SK-N-SH treated with all-trans-retinoic acid at 6 μM for 48 hours (cell line): Measurements from ENCODE around the gene AFAP1.

Experiments used
- ATAC-seq: fragments of 200-7000 bp; cut with Tn5 transposase; 3 replicates; pipeline ENCODE4 v1.9.1; 2020; ENCODE audit warnings: mild to moderate bottlenecking, moderate library complexity
- ARNTL ChIP-seq: fragments of 450-650 bp; formaldehyde crosslinking; IDR thresholded peaks from 2 replicates; pipeline ENCODE4 v1.5.0; 2020; ENCODE audit warnings: low read depth, mild to moderate bottlenecking, moderate library complexity, borderline replicate concordance
- BACH2 ChIP-seq: fragments of 250-450 bp; sonication (Bioruptor Pico); IDR thresholded peaks from 2 replicates; pipeline ENCODE4 v1.9.0; 2021; ENCODE audit warnings: mild to moderate bottlenecking, borderline replicate concordance
- CSDC2 ChIP-seq: fragments of 250-450 bp; sonication (Bioruptor Pico); IDR thresholded peaks from 2 replicates; pipeline ENCODE4 v1.5.0; 2020; ENCODE audit warnings: mild to moderate bottlenecking, moderate library complexity
- CSRNP3 ChIP-seq: fragments of 250-450 bp; sonication (Bioruptor Pico); IDR thresholded peaks from 2 replicates; pipeline ENCODE4 v1.5.1; 2021; ENCODE audit warnings: mild to moderate bottlenecking, moderate library complexity
- ESRRG ChIP-seq: fragments of 250-450 bp; sonication (Bioruptor Pico); IDR thresholded peaks from 2 replicates; pipeline ENCODE4 v1.6.1; 2021; ENCODE audit warnings: mild to moderate bottlenecking
- GLIS3 ChIP-seq: fragments of 250-450 bp; sonication (Bioruptor Pico); IDR thresholded peaks from 2 replicates; pipeline ENCODE4 v1.5.0; 2020; ENCODE audit warnings: mild to moderate bottlenecking, moderate library complexity
- ISL1 ChIP-seq: fragments of 250-450 bp; sonication (Bioruptor Pico); IDR thresholded peaks from 2 replicates; pipeline ENCODE4 v2.1.2; 2022; ENCODE audit warnings: mild to moderate bottlenecking, moderate library complexity
- OSR1 ChIP-seq: fragments of 250-450 bp; sonication (Bioruptor Pico); IDR thresholded peaks from 2 replicates; pipeline ENCODE4 v1.8.0; 2022; ENCODE audit warnings: moderate library complexity, mild to moderate bottlenecking, inconsistent platforms
- PATZ1 ChIP-seq: fragments of 250-450 bp; sonication (Bioruptor Pico); IDR thresholded peaks from 2 replicates; pipeline ENCODE4 v1.8.0; 2020; ENCODE audit warnings: mild to moderate bottlenecking, moderate library complexity, borderline replicate concordance
- POU6F1 ChIP-seq: fragments of 250-450 bp; sonication (Bioruptor Pico); IDR thresholded peaks from 2 replicates; pipeline ENCODE4 v1.8.0; 2021; ENCODE audit warnings: low read depth, mild to moderate bottlenecking, moderate library complexity, borderline replicate concordance
- PPARA ChIP-seq: fragments of 250-450 bp; sonication (Bioruptor Pico); IDR thresholded peaks from 2 replicates; pipeline ENCODE4 v1.5.0; 2020; ENCODE audit warnings: mild to moderate bottlenecking, borderline replicate concordance
- RARB ChIP-seq: fragments of 250-450 bp; sonication (Bioruptor Pico); IDR thresholded peaks from 2 replicates; pipeline ENCODE4 v1.8.0; 2021; ENCODE audit warnings: mild to moderate bottlenecking, moderate library complexity
- SNAI2 ChIP-seq: fragments of 250-450 bp; sonication (Bioruptor Pico); IDR thresholded peaks from 2 replicates; pipeline ENCODE4 v1.5.0; 2020; ENCODE audit warnings: mild to moderate bottlenecking, moderate library complexity
- TCF4 ChIP-seq: fragments of 250-450 bp; sonication (Bioruptor Pico); IDR thresholded peaks from 2 replicates; pipeline ENCODE4 v1.8.0; 2021; ENCODE audit warnings: mild to moderate bottlenecking, moderate library complexity, borderline replicate concordance
- TOX ChIP-seq: fragments of 250-450 bp; sonication (Bioruptor Pico); IDR thresholded peaks from 2 replicates; pipeline ENCODE4 v1.8.0; 2021; ENCODE audit warnings: mild to moderate bottlenecking, moderate library complexity, borderline replicate concordance
- ZC3H10 ChIP-seq: fragments of 250-450 bp; sonication (Bioruptor Pico); IDR thresholded peaks from 2 replicates; pipeline ENCODE4 v1.5.1; 2021; ENCODE audit warnings: mild to moderate bottlenecking, moderate library complexity
- ZFP3 ChIP-seq: fragments of 250-450 bp; sonication (Bioruptor Pico); IDR thresholded peaks from 2 replicates; pipeline ENCODE4 v1.5.0; 2020; ENCODE audit warnings: mild to moderate bottlenecking, moderate library complexity
- ZFP30 ChIP-seq: fragments of 450-650 bp; formaldehyde crosslinking; IDR thresholded peaks from 2 replicates; pipeline ENCODE4 v1.5.0; 2022; ENCODE audit warnings: mild to moderate bottlenecking, moderate library complexity
- ZNF565 ChIP-seq: fragments of 450-650 bp; formaldehyde crosslinking; conservative IDR thresholded peaks from 2 replicates; pipeline ENCODE4 v1.5.0; 2020; ENCODE audit warnings: low read depth, mild to moderate bottlenecking, moderate library complexity
- ZNF70 ChIP-seq: fragments of 450-650 bp; formaldehyde crosslinking; IDR thresholded peaks from 2 replicates; pipeline ENCODE4 v1.5.0; 2020; ENCODE audit warnings: mild to moderate bottlenecking, moderate library complexity
- ZNF8 ChIP-seq: fragments of 450-650 bp; formaldehyde crosslinking; IDR thresholded peaks from 2 replicates; pipeline ENCODE4 v1.5.0; 2020; ENCODE audit warnings: mild to moderate bottlenecking, moderate library complexity
- TF ChIP-seq, protein P1 (sequence below): fragments of 250-450 bp; sonication (Bioruptor Pico); IDR thresholded peaks from 2 replicates; pipeline ENCODE4 v1.5.0; 2020; ENCODE audit warnings: mild to moderate bottlenecking, moderate library complexity

Gene AFAP1

GRCh38 chr4:7857238-7857701 lies 82.4 kb downstream of the AFAP1 start:
- ATAC-seq: peak; percentile 75
- TF ChIP-seq ZFP3 (CRISPR knock-in tag) (0 out of 2 replicates have a peak, but pooled peaks have one; percentile 28), PPARA (no peak), OSR1 (no peak)

DNA sequence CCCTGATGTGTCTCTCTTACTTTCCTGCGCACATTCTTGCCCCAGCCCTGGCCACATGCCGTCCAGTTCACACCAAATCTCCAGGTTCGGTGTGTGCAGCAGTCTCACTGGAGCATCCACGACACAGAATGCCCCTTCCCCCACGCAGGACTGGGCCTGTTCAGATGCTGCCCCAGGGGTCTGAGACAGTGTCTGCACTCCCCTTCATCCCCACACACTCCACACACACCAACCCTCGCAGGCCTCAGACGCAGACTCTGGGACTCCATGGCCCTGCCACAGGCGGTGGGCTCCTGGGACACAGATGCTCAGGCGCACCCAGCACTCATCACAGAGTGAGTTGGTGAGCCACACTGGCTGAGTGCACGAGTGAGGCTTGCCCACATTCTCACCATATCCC lies 83.9 kb downstream of the AFAP1 start:
- no peak for ATAC-seq
- no peak for TF ChIP-seq TCF4
- TF ChIP-seq ESRRG (CRISPR knock-in tag): no peak
- no peak for TF ChIP-seq ZNF70 (CRISPR knock-in tag)
- TF ChIP-seq BACH2: no peak
- no peak for TF ChIP-seq ZFP3 (CRISPR knock-in tag)
- no peak for TF ChIP-seq PPARA
- TF ChIP-seq ZNF565 (CRISPR knock-in tag): no peak
- TF ChIP-seq POU6F1: no peak
- no peak for TF ChIP-seq ZFP30
- TF ChIP-seq TOX (CRISPR knock-in tag): no peak
- TF ChIP-seq ZC3H10 (CRISPR knock-in tag): no peak
- no peak for TF ChIP-seq ARNTL

DNA sequence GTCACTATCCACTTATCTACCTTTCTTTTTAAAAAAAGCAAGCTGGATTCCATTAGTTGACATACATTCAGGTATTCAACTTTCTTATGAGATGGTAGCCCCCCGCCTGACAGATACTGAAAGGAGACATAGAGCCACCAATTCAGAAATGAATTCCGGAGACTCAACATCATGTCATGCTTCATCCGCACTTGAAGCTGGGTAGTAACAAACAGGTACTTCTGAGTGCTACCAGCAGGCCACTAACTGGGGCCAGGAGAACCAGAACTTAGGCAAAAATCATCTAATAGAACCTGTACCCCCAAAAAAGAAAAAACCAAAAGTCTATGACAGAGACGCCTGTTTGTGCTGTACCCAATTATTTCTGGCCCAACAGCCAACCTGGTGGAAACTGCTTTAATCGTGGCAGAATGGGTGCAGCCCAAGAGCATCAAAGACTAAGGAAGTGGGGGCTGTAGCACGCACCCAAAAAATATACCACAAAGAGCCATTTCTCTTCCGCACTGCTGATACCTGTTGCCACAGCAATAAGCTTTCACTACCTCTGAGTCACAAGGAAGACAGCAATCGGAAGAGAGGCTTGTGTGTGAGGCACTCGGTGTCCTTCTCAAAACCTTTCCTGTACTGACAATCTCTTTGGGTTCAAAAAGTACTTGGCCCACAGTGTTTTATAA lies 84.8 kb downstream of the AFAP1 start:
- TF ChIP-seq ZNF70 (CRISPR knock-in tag) (no peak), CSDC2 (CRISPR knock-in tag) (no peak), ZNF565 (CRISPR knock-in tag) (no peak), ARNTL (no peak), TOX (CRISPR knock-in tag) (no peak), OSR1 (no peak), RARB (no peak), BACH2 (no peak), GLIS3 (CRISPR knock-in tag) (no peak), PPARA (no peak), ISL1 (CRISPR knock-in tag) (no peak), SNAI2 (no peak), ZFP3 (CRISPR knock-in tag) (no peak), CSRNP3 (CRISPR knock-in tag) (no peak), ZC3H10 (CRISPR knock-in tag) (no peak), ZFP30 (no peak), PATZ1 (CRISPR knock-in tag) (no peak), ZNF8 (no peak)
- TF ChIP-seq, protein P1, sequence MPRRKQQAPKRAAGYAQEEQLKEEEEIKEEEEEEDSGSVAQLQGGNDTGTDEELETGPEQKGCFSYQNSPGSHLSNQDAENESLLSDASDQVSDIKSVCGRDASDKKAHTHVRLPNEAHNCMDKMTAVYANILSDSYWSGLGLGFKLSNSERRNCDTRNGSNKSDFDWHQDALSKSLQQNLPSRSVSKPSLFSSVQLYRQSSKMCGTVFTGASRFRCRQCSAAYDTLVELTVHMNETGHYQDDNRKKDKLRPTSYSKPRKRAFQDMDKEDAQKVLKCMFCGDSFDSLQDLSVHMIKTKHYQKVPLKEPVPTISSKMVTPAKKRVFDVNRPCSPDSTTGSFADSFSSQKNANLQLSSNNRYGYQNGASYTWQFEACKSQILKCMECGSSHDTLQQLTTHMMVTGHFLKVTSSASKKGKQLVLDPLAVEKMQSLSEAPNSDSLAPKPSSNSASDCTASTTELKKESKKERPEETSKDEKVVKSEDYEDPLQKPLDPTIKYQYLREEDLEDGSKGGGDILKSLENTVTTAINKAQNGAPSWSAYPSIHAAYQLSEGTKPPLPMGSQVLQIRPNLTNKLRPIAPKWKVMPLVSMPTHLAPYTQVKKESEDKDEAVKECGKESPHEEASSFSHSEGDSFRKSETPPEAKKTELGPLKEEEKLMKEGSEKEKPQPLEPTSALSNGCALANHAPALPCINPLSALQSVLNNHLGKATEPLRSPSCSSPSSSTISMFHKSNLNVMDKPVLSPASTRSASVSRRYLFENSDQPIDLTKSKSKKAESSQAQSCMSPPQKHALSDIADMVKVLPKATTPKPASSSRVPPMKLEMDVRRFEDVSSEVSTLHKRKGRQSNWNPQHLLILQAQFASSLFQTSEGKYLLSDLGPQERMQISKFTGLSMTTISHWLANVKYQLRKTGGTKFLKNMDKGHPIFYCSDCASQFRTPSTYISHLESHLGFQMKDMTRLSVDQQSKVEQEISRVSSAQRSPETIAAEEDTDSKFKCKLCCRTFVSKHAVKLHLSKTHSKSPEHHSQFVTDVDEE (CRISPR knock-in tag): no peak
- TF ChIP-seq, all 23 proteins: peak for 0
- no peak for ATAC-seq

DNA sequence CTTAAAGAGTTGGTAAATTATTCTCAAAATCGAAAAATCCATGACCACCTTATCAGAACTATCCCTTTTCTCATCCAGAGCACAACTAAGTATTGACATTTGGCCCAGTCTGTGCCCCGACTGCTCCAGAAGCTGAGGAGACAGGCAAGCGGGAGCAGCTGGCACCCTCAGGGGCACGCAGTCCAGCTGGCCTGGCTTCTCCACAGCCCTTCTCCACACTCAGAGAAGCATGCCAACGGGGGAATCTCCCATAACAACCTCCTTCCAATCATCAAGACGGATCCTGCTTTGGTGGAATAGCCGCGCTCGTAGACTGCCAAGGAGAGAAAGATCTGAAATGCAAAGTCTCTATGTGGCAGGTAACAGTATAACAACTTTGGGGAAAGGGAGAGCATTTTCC lies 85.4 kb downstream of the AFAP1 start:
- no peak for TF ChIP-seq CSDC2 (CRISPR knock-in tag)
- TF ChIP-seq, protein P1 (CRISPR knock-in tag): no peak
- no peak for TF ChIP-seq PPARA
- no peak for TF ChIP-seq ISL1 (CRISPR knock-in tag)
- no peak for TF ChIP-seq ZFP3 (CRISPR knock-in tag)
- no peak for TF ChIP-seq ZFP30
- TF ChIP-seq RARB: no peak
- no peak for ATAC-seq
